GM23248 (cell line): ENCODE results near the gene FMN2.

Experiments used
- EZH2 ChIP-seq: fragments of 200-600 bp; sonication (generic); IDR thresholded peaks from 2 replicates; pipeline ENCODE4 v1.6.1; 2018; ENCODE audit warnings: antibody characterized with exemption, mild to moderate bottlenecking; ENCODE audit not compliant: insufficient read depth, poor library complexity, severe bottlenecking
- EZH2phosphoT487 ChIP-seq: fragments of 200-600 bp; sonication (generic); IDR thresholded peaks from 2 replicates; pipeline ENCODE4 v1.6.1; 2018; ENCODE audit warnings: antibody characterized with exemption, moderate library complexity, mild to moderate bottlenecking, low read depth; ENCODE audit not compliant: insufficient read depth

DNA sequence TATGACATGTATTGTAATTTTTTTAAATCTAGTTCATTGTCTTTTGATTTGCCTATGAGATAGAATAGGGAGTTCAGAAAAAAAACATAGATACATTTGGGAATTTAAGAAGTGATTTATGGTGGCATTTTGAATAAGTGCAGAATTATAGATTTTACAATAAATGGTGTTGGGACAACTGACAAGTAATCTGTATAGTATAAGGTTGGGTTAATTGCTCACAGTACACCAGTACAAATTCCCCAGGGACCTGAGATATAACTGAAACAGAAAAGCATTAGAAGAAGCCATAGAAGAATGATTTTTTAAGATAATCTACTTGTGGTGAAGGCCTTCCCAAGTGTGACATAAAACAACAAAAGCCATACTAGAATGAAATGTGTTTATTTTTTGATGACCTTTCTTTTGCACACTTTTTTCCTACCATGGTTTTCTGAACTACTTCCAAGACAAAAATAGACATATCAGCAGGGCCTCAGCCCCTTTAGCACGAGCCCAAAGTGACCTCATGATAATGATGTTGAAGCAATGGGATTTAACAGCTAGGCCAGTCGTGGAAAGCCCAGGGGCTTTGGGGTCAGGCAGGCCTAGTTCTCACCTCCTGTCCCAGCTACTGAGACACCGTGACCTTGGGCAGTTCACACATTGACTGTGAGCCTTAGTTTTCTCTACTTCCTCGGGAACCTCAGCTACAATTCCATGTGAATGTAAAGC, 432.8 kb downstream of the FMN2 start:
- TF ChIP-seq EZH2 = no peak
- no peak for TF ChIP-seq EZH2phosphoT487
